Fibroblast of villous mesenchyme (primary cell): ENCODE results near the gene FAM98A. TPM values are rescaled to one million over a fixed set of nuclear protein-coding genes. Genes with fewer than 3 reads are reported as not detected.
A peak's percentile ranks its signal among the peaks of the same experiment; 100 is the strongest.

Experiments used
- DNase-seq: peaks from one replicate; pipeline ENCODE4 v3.0.0-alpha.2; 2010; ENCODE audit warnings: low read depth
- H3K4me3 ChIP-seq: 2 replicates; pipeline ENCODE4 v1.5.1; 2011; ENCODE audit warnings: low read depth, mild to moderate bottlenecking, low read length
- CTCF ChIP-seq: IDR thresholded peaks from 2 replicates; pipeline ENCODE4 v1.5.1; 2012; ENCODE audit warnings: low read depth, mild to moderate bottlenecking, low read length; ENCODE audit not compliant: insufficient read depth
- total RNA-seq: library from RNA; depleted of rRNA; stranded (reverse); fragments of >200 nt; gene quantifications from 2 replicates; pipeline ENCODE4 v1.2.3, GENCODE V29; 2012

The FAM98A gene
- total RNA-seq, 1 donor: 152 TPM

GRCh38 chr2:33599943-33600192 is 769 bp upstream of the FAM98A start:
- peak overlapping the region; percentile 81 for H3K4me3 ChIP-seq
- DNase-seq: no peak
- TF ChIP-seq CTCF: no peak

- TF ChIP-seq CTCF: no peak
- peak; percentile 68 for DNase-seq
- H3K4me3 ChIP-seq: peak overlapping the region; percentile 81
Measured at GRCh38 chr2:33598561-33599174, 431 bp downstream of the FAM98A start.

GRCh38 chr2:33597026-33597425 is 2.1 kb downstream of the FAM98A start:
- H3K4me3 ChIP-seq: no peak overlapping the region
- DNase-seq: no peak
- TF ChIP-seq CTCF: no peak

GRCh38 chr2:33595385-33595784 is 3.7 kb downstream of the FAM98A start:
- H3K4me3 ChIP-seq: no peak overlapping the region
- TF ChIP-seq CTCF: no peak
- DNase-seq: no peak

GRCh38 chr2:33589444-33589843 is 9.7 kb downstream of the FAM98A start:
- no peak for TF ChIP-seq CTCF
- DNase-seq: peak; percentile 55
- H3K4me3 ChIP-seq: no peak overlapping the region

GRCh38 chr2:33588232-33588631 is 10.9 kb downstream of the FAM98A start:
- DNase-seq: no peak
- no peak for TF ChIP-seq CTCF
- H3K4me3 ChIP-seq: no peak overlapping the region

GRCh38 chr2:33586766-33587165 is 12.3 kb downstream of the FAM98A start:
- TF ChIP-seq CTCF: no peak
- H3K4me3 ChIP-seq: no peak overlapping the region
- DNase-seq: no peak
